Adrenal gland (tissue), 5 donors: ENCODE measurements around the gene PXT1.

Experiments used
- POLR2A ChIP-seq, 2 donors: fragments of 450-650 bp; IDR thresholded peaks; one replicate each; pipeline ENCODE4 v1.6.1; 2017; ENCODE audit warnings: antibody characterized with exemption in 2 of 2, mild to moderate bottlenecking in 2 of 2, moderate library complexity in 1 of 2
- TF ChIP-seq, protein P1 (sequence below), 6 experiments: fragments of 450-650 bp in 4 of 6; fragments of 200-600 bp in 2 of 6; sonication (generic) in 1 of 6; IDR thresholded peaks; 1 replicate in 5 of 6; 2 replicates in 1 of 6; pipeline versions ENCODE4 v1.5.1 to v1.8.0; 2016 to 2021; ENCODE audit warnings: antibody characterized with exemption in 6 of 6, mild to moderate bottlenecking in 2 of 6, moderate library complexity in 1 of 6
- donor health status: DM: no; HTN: no; CAD: no.

- TF ChIP-seq, protein P1, sequence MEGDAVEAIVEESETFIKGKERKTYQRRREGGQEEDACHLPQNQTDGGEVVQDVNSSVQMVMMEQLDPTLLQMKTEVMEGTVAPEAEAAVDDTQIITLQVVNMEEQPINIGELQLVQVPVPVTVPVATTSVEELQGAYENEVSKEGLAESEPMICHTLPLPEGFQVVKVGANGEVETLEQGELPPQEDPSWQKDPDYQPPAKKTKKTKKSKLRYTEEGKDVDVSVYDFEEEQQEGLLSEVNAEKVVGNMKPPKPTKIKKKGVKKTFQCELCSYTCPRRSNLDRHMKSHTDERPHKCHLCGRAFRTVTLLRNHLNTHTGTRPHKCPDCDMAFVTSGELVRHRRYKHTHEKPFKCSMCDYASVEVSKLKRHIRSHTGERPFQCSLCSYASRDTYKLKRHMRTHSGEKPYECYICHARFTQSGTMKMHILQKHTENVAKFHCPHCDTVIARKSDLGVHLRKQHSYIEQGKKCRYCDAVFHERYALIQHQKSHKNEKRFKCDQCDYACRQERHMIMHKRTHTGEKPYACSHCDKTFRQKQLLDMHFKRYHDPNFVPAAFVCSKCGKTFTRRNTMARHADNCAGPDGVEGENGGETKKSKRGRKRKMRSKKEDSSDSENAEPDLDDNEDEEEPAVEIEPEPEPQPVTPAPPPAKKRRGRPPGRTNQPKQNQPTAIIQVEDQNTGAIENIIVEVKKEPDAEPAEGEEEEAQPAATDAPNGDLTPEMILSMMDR (IDR thresholded peaks at IDR 0.05): no peak
- TF ChIP-seq POLR2A (IDR thresholded peaks at IDR 0.05): no peak
Observed at GRCh38 chr6:36381502-36382389, 60.9 kb downstream of the PXT1 start.
